HG02642 (cell line): ENCODE measurements around the gene DDIT4L.
A peak's percentile ranks its signal among the peaks of the same experiment; 100 is the strongest.
"Not testable (repeated sequence)": the region's sequence is repeated elsewhere in the genome, so short reads cannot be mapped to it uniquely, and the experiment has no call there.

Experiments
- ATAC-seq: cut with Tn5 transposase; IDR thresholded peaks from one replicate; pipeline ENCODE4 v1.9.1; 2021; ENCODE audit warnings: mild to moderate bottlenecking; ENCODE audit not compliant: unreplicated experiment, poor library complexity

The DDIT4L gene

DNA sequence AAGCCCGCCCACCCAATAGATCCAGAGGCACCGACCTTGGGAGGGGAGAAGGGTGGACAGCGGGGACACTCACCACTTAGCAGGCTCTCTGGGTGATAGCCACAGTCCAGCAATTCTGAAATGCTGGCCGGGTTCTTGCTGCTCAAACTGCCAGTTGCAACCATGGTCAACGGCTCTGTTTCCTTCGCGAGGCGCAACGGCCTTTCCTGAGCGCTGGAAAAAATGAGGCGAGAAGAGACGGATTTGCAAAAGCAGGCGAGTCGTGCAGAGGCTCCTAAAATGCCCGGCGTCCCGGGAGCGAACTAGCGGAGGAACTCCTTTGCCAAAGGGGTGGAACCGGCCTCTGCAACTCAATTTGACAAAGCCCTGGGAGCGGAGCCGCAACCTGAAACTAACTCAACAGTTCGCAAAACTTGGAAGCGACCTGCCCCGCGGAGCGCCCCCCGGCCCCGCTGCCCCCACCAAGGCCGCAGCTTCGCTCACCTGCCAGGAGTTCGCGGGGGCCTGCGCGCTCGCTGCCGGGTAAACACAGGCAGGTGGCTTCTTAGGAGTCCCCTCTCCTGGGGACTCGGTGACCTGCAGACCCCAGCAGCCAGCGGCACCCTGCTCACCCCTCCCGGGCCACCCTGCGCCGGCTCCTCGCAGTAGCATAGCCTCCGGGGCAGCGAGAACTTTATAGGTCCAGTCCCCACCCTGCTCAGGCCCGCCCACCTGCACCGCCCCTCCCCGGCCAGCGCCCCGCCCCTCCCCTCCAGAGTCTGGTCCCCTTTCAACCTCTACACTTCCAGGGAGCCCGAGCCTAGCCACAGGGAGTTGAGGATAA is at the start of gene DDIT4L:
DDIT4L (minus strand) TSS at position 649 of the 823 bp plus-strand sequence; CDS start at position 164, 485 bp downstream.
- peak; percentile 52 for ATAC-seq

GRCh38 chr4:100240008-100240407 is 49.7 kb upstream of the DDIT4L start:
- ATAC-seq: no peak

DNA sequence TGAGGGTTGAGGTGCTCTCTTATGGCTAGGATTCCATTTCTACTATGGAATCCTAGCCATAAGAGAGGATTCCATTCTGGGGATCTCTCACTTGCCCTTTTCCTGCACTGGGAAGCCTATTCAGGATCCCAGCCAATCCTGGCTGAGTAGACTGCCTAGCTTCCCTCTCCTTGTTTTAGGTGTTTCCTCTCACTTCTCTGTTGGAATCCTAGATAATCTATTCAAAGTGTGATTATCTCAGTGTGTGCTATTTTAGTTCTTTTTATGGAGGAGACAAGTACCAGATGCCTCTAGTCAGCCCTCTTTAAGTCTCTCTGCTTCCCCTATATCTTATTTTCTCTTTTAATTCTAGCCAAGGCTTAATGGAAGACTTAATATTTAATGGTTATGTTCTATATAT is 34.5 kb upstream of the DDIT4L start:
- ATAC-seq: no peak

DNA sequence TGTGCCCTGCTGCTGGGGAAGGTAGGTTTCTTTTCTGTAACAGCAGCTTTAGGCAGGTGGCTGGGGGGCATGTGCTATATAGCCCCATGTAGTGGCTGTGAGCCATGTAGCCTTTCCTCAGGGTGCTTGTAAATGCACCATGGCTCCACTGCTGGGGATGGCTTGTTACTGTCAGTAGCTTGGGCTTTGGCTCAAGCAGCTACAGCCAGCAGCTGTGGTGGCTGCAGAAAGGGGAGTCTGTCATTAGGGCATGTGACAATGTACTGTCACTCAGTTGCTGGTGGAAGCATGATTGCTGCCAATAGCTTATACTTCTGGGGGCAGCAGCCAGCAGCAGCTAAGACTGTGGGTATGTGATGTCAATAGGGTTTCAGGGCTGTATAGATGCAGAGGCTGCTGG is 33.9 kb upstream of the DDIT4L start:
- ATAC-seq: no peak

DNA sequence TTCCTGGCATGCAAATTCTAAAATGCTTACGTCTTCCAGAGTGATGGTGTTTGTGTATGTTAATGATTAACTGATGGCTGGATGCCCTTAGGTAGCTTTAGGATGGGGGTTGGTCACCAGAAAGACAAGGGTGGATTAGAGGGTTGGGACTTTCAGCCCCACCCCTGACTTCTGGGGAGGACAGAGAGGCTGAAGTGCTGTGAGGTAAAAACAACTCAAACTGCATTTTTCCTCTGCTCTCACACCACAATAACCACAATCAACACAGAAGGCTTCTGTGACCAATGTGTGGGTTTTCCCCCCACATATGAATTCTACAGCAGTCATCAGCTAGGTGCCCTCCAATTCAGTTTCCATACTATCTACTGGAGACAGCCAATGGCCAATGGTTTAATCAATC is 18.7 kb upstream of the DDIT4L start:
- ATAC-seq: peak; percentile 92

GRCh38 chr4:100208459-100208858 is 18.2 kb upstream of the DDIT4L start:
- peak; percentile 11 for ATAC-seq

GRCh38 chr4:100206850-100207249 is 16.6 kb upstream of the DDIT4L start:
- no peak for ATAC-seq

- no peak for ATAC-seq
These were observed 7.8 kb upstream of the DDIT4L start for GRCh38 chr4:100198061-100198460.

DNA sequence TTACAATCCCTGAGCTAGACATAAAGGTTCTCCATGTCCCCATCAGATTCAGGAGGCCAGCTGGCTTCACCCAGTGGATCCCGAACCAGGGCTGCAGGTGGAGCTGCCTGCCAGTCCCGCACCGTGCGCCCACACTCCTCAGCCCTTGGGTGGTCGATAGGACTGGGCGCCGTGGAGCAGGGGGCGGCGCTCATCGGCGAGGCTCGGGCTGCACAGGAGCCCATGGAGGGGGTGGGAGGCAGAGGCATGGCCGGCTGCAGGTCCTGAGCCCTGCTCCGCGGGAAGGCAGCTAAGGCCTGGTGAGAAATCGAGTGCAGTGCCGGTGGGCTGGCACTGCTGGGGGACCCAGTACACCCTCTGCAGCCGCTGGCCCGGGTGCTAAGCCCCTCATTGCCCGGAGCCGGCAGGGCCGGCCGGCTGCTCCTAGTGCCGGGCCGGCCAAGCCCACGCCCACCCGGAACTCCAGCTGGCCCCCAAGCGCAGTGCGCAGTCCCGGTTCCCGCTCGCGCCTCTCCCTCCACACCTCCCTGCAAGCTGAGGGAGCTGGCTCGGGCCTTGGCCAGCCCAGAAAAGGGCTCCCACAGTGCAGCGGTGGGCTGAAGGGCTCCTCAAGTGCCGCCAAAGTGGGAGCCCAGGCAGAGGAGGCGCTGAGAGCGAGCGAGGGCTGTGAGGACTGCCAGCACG is 6.3 kb upstream of the DDIT4L start:
- ATAC-seq: not testable (repeated sequence)

DNA sequence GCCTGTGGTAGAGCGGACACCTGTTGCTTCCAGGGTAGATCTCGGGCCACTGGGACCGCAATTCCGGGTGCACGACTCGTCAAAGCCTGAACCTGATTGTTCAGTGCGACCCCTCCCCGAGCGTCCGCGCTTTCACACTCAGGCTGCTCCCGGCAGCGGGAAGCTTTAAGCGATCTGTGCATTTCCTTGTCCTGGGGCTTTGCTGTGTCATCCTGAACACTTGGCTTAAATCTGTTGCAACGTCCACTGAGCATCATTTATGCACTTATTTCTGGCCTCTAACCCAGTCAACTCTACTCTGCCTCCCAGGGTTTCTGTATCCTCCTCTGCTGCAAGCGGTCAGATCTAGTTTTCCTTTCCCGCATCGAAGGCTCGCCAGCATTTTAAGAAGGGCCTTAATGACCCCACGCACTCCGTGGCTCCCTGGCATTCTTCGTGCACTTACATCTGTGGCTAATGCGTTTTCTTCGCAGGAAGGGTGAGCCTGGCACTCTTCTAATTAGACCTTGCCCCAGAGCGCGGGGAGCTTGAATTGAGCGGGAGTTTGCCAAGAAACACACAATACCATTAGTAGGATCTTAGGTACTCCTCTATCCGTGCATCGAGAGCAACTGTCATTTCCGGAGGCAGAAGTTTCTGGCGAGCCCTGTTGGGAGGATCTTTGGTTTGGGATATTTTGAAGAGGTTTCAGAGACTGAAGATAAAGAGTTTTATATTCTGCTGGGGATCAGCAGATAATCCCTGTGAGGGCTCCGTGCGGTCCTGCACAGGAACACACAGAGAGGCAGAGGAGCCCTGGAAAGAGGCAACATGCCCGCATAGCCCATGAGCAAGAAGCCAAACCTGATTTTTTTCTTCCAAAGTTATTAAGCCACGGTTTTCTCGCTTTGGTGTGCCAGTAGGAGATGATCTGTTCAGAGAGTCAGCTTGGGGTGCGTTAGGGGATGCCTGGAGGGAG is 654 bp upstream of the DDIT4L start:
- peak; percentile 19 for ATAC-seq

DNA sequence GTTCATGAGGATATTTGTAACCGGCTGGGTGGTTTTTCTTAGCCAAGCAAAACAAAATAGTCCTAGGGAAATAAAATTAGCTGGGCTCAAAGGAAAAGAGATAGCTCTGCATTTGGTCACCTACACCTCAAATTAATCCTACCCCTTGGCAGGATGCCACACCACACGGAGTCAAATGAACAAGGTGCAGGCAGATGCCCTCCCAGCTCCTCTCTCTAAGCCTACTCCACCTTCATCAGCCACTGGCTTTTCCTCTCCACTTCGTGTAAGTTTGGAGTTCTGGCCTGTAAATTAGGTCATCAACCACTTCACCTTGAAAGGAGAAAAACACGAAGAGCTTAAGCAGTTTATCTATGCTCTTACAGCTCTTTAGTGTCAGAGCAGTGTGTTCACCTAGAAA is 1.4 kb downstream of the DDIT4L start:
- no peak for ATAC-seq

GRCh38 chr4:100187781-100188180 is 2.5 kb downstream of the DDIT4L start:
- no peak for ATAC-seq

DNA sequence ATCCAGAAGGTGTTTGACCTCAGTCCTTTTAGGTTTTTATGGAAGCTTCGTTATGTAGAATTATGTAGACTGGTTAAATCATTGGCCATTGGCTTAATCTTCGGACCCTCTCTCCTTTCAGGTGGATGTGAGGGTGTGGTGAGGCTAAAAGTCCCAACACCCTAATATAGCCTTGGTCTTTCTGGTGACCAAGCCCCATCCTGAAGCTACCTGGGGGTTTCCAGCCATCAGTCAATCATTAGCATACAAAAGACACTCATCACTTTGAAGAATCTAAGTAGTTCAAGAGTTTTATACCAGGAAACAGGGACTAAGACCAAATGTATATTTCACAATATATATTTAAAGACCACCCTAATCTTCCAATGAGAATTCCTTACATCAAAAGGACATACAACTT is 5.5 kb downstream of the DDIT4L start:
- no peak for ATAC-seq

DNA sequence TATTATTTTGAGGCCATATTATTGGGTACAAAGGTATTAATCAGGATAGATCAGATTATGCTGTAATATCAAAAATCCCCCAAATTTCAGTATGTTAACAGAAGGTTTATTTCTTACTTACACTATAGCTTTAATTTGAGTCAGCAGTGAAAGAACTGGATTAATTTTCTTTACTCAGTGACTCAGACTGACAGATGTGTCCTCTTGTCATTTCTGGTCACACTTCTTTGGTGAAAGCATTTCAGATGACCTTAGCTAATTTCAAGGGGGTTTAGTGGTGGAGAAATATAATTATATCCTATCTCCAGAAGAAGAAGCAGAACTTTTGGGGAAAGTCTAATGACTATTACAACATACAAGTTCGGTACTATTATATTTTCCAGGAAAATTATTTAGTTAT is 12.4 kb downstream of the DDIT4L start:
- no peak for ATAC-seq

DNA sequence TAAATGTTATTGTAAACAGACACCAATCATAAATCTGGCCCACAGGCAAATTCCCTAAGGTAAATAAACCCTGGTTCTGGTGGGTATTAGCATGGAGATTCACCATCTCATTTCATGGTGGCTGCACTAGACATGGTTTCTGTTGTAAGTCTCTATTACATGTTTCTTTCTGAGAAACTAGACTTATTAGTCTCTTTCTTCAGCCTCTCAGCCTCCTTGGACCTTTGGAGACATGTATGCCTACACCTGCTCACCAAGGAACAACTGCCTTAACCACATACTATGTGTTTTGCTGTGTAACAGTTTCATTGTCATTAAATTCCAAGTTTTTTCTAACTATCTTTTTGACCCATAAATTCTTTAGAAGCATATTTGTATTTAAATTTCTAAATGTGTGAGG is 13.1 kb downstream of the DDIT4L start:
- no peak for ATAC-seq

GRCh38 chr4:100175858-100176257 is 14.4 kb downstream of the DDIT4L start:
- no peak for ATAC-seq

GRCh38 chr4:100174985-100175383 is 15.3 kb downstream of the DDIT4L start:
- ATAC-seq: no peak

- no peak for ATAC-seq
These were observed 19.3 kb downstream of the DDIT4L start for GRCh38 chr4:100170986-100171385.

DNA sequence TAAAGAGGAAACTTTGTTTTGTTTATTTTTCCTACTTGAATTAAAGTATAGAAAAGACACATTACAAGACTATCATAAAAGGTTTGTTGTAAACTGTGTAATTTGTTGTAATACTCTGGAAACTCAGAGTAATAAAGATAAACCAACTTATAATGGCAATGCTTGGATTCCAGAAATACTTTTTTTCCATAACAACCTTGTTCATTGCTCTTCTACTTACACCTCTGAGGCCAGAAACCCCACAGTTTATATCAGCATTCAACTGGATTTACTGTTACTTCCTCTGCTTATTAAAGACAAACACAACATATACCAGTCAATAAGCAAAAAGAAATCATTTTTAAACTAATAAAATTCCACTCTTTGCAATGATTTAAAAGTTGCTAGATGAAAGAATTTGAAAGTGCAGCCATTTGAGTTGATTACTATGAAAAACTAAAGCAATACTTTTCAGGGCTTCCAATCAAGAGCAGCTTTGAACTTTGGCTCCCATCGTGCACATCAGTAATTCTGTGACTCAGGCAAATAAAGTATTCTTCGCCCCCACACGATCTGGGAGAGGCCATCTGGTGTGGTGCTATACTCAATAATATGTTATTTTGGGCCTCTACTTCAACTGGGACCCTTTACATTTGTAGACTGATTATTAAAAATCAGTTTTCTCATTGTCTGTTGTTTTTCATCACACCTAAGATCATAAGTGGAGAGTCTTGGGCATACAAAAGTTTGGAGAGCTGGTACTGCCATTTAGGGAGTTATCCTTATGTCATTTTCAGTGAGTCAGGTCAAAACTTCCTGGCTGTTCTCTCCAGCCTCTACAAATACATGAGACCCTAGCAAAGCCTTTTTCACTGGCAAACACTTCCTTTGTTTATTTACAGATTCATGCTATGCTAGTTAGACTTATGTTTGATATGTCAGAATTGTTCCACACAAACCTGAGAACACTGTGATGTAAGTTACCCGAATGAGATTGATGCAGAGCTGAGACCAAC is 20.5 kb downstream of the DDIT4L start:
- ATAC-seq: no peak
